NCI-H510A (cell line): ENCODE data around the gene CCDC195.

Source experiments
- DNase-seq: peaks from one replicate; lab custom pipeline; 2025; lab: John Stamatoyannopoulos, UW

Gene CCDC195

GRCh38 chr2:224716201-224716600, at the start of gene CCDC195:
Gene CCDC195, minus strand, starts transcription at chr2:224716365. Its CDS starts 0 bp downstream, at chr2:224716365.
- DNase-seq: no peak

DNA sequence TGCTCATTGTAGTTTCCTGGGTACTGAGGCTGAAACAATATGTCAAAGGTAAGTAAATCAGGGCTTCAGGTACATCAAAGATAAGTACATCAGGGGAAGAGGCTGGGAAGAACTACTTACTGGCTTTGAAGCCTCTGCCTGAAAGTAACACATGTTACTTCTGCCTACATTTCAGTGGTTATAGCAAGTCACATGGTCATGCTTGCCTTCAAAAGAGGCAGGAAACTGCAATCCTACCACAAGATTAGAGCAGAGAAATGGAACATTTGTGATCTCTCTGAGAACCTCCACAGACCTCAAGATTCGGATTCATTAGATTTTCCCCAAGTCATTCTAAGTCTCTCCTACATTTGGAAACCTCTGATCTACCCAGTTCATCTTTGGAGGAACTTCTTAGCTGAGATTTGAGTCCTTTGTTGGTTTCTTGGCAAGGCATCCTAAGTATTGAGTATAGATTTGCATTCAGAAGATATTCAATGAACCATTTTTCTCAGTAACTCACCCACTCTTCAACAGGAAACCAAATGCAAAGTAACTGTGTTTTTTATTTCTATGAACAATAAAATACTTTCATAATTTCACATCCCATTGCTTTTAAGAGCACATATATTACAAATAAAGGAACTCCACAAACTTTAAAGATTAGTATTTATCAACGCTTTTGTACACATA, 48.5 kb upstream of the CCDC195 start:
- no peak for DNase-seq

GRCh38 chr2:224757934-224758548, 41.9 kb upstream of the CCDC195 start:
- no peak for DNase-seq

- DNase-seq: no peak
Observed at GRCh38 chr2:224753743-224754540, 37.8 kb upstream of the CCDC195 start.

GRCh38 chr2:224751996-224752698, 36.0 kb upstream of the CCDC195 start:
- DNase-seq: no peak

GRCh38 chr2:224749136-224749535, 33.0 kb upstream of the CCDC195 start:
- no peak for DNase-seq

GRCh38 chr2:224747765-224748164, 31.6 kb upstream of the CCDC195 start:
- DNase-seq: no peak

GRCh38 chr2:224736227-224736626, 20.1 kb upstream of the CCDC195 start:
- no peak for DNase-seq

GRCh38 chr2:224734949-224735348, 18.8 kb upstream of the CCDC195 start:
- no peak for DNase-seq

- DNase-seq: no peak
Observed at GRCh38 chr2:224731665-224732064, 15.5 kb upstream of the CCDC195 start.

DNA sequence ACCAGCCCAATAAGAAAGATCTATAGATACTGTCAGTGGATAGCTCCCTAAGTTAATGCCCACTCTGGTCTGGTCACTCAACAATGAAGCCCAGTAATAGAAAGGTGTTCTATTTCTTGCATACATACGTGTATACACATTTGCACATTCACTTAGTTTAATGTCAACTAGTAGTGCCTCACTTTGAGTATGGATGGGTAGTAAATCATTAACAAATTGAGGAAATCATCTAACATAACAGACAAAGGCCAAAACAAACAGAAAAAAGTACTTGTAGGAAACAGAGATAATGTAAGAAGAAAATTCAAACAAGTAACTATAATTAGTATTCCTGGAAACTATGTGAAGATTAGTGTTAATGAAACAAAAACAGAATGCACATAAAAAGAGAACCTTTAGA, 13.3 kb upstream of the CCDC195 start:
- DNase-seq: no peak

GRCh38 chr2:224724331-224724730, 8.2 kb upstream of the CCDC195 start:
- no peak for DNase-seq

DNA sequence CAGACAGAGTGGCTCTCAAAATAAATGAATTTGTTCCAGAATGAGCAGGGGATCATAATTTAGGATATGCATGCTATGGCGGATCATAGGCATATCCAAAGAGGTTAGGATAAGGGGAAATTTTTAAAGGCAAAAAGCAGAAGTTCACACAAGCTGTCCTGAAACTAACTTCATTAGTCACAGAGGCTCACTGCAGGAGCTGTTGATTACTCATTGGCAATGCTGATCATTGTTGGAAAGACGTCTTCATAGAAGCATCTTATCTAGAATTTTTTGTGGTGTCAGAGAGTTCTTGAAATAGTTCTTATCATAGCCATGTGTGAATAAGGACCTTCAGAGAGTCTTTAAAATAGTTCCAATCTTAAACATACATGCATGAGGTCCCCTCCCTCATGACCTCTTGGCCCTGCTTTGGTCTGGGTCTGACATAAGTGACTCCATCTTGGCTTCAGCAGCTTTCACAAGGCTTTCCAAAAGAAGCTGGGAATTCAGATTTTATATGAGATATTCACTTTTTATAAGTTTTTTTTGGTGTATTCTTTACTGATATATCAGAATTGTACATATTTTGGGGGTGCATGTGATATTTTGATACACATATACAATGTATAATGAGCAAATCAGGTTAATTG, 7.5 kb upstream of the CCDC195 start:
- DNase-seq: no peak

GRCh38 chr2:224722770-224723169, 6.6 kb upstream of the CCDC195 start:
- DNase-seq: no peak

DNA sequence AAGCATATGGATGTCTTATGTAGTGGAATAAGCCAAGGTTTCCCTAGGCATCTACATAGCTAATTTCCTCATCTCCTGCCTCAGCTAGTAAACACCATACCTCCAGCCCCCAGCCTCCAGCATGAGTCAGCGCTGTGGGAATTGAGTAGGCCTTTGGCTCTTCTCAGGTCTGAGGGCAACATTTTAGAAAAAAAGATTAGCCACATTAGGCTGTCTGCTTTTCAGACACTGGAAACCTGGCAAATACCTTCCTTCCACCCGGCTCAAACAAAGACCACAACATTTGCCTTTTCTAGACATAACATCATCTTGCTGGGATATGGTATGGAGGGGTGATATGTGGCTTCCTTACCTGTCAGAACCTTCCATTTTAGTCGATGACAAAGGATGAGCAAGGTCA, 6.1 kb upstream of the CCDC195 start:
- DNase-seq: no peak

- DNase-seq: no peak
Observed at GRCh38 chr2:224716921-224717320, 756 bp upstream of the CCDC195 start.

GRCh38 chr2:224711859-224712665, 4.1 kb downstream of the CCDC195 start:
- no peak for DNase-seq

- no peak for DNase-seq
Observed at GRCh38 chr2:224711381-224711780, 4.8 kb downstream of the CCDC195 start.

- no peak for DNase-seq
Observed at GRCh38 chr2:224709301-224709700, 6.9 kb downstream of the CCDC195 start.

DNA sequence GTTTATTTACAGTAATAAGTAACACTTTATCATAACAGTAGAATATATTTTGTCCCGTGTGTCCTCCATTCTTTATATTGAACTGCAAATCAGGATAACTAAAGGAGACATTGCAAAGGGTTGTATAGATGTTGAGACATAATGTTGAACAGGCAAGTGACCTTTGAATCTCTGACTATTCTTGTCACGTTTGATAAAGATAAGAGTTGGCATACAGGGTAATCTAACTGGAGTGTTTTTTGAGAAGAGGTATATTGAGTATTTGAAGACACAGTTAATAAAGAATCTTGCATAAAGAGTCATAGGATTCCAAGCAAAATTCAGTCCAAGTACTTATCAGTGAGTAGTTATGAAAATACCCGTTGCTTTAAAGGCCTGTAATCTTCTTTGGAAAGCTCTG, 21.7 kb downstream of the CCDC195 start:
- DNase-seq: no peak

DNA sequence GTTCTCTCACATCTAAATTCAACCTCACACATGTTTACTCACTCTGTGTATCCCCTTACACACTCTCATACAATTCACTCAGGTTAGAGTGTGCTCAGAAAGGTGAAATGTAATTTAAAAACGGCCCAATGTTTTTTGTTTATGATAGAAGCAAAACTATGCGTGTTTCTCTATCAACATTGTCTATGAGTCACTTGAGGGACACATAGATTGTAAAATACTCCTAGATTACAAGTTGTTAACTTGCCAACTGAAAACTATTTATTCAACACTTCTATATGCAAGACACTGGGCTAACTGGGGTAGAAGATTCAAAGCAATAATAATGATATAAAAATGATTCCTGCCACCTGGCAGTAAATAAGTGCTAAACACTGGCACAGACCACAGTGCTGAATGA, 24.6 kb downstream of the CCDC195 start:
- no peak for DNase-seq
